HCT116 (cell line): Measurements from ENCODE around the gene ADAMTS15. TPM values are rescaled to one million over a fixed set of nuclear protein-coding genes. Genes with fewer than 3 reads are reported as not detected.

Experiments
- ATAC-seq: fragments of 200-7000 bp; cut with Tn5 transposase; 2 replicates; pipeline ENCODE4 v1.9.1; 2020; ENCODE audit warnings: mild to moderate bottlenecking, moderate library complexity
- BruUV-seq: library from RNA; stranded (reverse); fragments of 400-500 nt; replicated peaks from 2 replicates; lab custom pipeline; 2021; lab: Mats Ljungman, UMichigan
- CTCF ChIA-PET: fragments of 300-600 bp; sonication (Branson Sonifier 250); formaldehyde crosslinking; loops from one replicate; lab custom pipeline; 2021; ENCODE audit warnings: antibody characterized with exemption; lab: Charles Lee
- POLR2A ChIA-PET: fragments of 300-600, 350-600 bp; sonication (Branson Sonifier 250); formaldehyde crosslinking; loops from one replicate; lab custom pipeline; 2021; ENCODE audit warnings: antibody characterized with exemption; lab: Charles Lee
- RAD21 ChIA-PET, 2 experiments: fragments of 300-600 bp; sonication (Branson Sonifier 250); formaldehyde crosslinking; loops; one replicate each; lab custom pipeline; 2023; ENCODE audit warnings: low total read pairs in 2 of 2; ENCODE audit not compliant: uncharacterized antibody in 2 of 2, unreplicated experiment in 2 of 2, low non-redundant PET in 1 of 2; lab: Charles Lee
- DNase-seq: peaks from one replicate; pipeline ENCODE4 v3.0.0-alpha.2; 2010; ENCODE audit warnings: low read depth, low spot score
- H2AFZ ChIP-seq: fragments of 200-600 bp; shearing (Covaris generic), sonication (generic); 2 replicates; pipeline ENCODE4 v1.6.1; 2017; ENCODE audit warnings: low read depth, mixed run types, mixed read lengths, antibody characterized with exemption, low read length; ENCODE audit not compliant: poor library complexity, severe bottlenecking
- H3K27ac ChIP-seq: 2 replicates; pipeline ENCODE4 v1.5.1; 2012; ENCODE audit warnings: low read depth, low read length
- H3K27me3 ChIP-seq: fragments of 200-600 bp; sonication (generic); 2 replicates; pipeline ENCODE4 v1.6.1; 2016; ENCODE audit warnings: mixed run types, low read length, mixed read lengths; ENCODE audit not compliant: insufficient read depth
- H3K36me3 ChIP-seq, 2 experiments: fragments of 200-500 bp in 1 of 2; fragments of 200-600 bp in 1 of 2; sonication (Bioruptor generic) in 1 of 2; sonication (generic) in 1 of 2; 2 replicates each; pipeline versions ENCODE4 v1.5.1 to v1.6.1; 2014 to 2016; ENCODE audit warnings: low read length in 2 of 2, inconsistent platforms in 1 of 2, mixed read lengths in 1 of 2, mixed run types in 1 of 2; ENCODE audit not compliant: insufficient read depth in 2 of 2, control insufficient read depth in 1 of 2
- H3K4me1 ChIP-seq, 2 experiments: fragments of 200-600 bp in 1 of 2; sonication (generic) in 1 of 2; 2 replicates each; pipeline versions ENCODE4 v1.5.1 to v1.6.1; 2012 to 2017; ENCODE audit warnings: low read length in 2 of 2, inconsistent platforms in 1 of 2, mild to moderate bottlenecking in 1 of 2, mixed read lengths in 1 of 2, mixed run types in 1 of 2, moderate library complexity in 1 of 2; ENCODE audit not compliant: insufficient read depth in 2 of 2, control insufficient read depth in 1 of 2
- H3K4me2 ChIP-seq: fragments of 200-600 bp; sonication (generic); 2 replicates; pipeline ENCODE4 v1.6.1; 2017; ENCODE audit warnings: mixed run types, low read length, mixed read lengths
- H3K4me3 ChIP-seq, 2 experiments: fragments of 200-600 bp in 1 of 2; sonication (generic) in 1 of 2; replicated peaks in 1 of 2; 2 replicates each; pipeline ENCODE4 v1.5.1; 2011 to 2016; ENCODE audit warnings: low read length in 2 of 2, control low read depth in 1 of 2, low read depth in 1 of 2, mild to moderate bottlenecking in 1 of 2, mixed read lengths in 1 of 2, mixed run types in 1 of 2
- H3K79me2 ChIP-seq: fragments of 200-600 bp; sonication (generic); 2 replicates; pipeline ENCODE4 v1.6.1; 2017; ENCODE audit warnings: mild to moderate bottlenecking, mixed run types, low read length, moderate library complexity, mixed read lengths; ENCODE audit not compliant: insufficient read depth
- H3K9ac ChIP-seq: fragments of 200-600 bp; sonication (generic); 2 replicates; pipeline ENCODE4 v1.6.1; 2016; ENCODE audit warnings: low read length, mixed read lengths
- H3K9me2 ChIP-seq: fragments of 200-600 bp; sonication (generic), shearing (Covaris generic); 2 replicates; pipeline ENCODE4 v1.6.1; 2017; ENCODE audit warnings: mixed run types, mild to moderate bottlenecking, moderate library complexity; ENCODE audit not compliant: insufficient read depth
- H3K9me3 ChIP-seq, 2 experiments: fragments of 200-500 bp in 1 of 2; fragments of 200-600 bp in 1 of 2; sonication (Bioruptor generic) in 1 of 2; sonication (generic) in 1 of 2; 2 replicates each; pipeline ENCODE4 v1.6.1; 2014 to 2017; ENCODE audit warnings: low read length in 2 of 2, mixed read lengths in 2 of 2, inconsistent platforms in 1 of 2, low read depth in 1 of 2, mild to moderate bottlenecking in 1 of 2, mixed run types in 1 of 2, moderate library complexity in 1 of 2; ENCODE audit not compliant: control insufficient read depth in 1 of 2, insufficient read depth in 1 of 2
- H4K20me1 ChIP-seq: fragments of 200-600 bp; sonication (generic), shearing (Covaris generic); 2 replicates; pipeline ENCODE4 v1.6.1; 2017; ENCODE audit warnings: mixed run types, mild to moderate bottlenecking, moderate library complexity; ENCODE audit not compliant: insufficient read depth
- CBX3 ChIP-seq: IDR thresholded peaks from 2 replicates; pipeline ENCODE4 v1.6.1; 2012; ENCODE audit warnings: low read depth
- EGR1 ChIP-seq: IDR thresholded peaks from 2 replicates; pipeline ENCODE4 v1.6.1; 2012; ENCODE audit warnings: low read depth
- ELF1 ChIP-seq: IDR thresholded peaks from 2 replicates; pipeline ENCODE4 v1.6.1; 2012; ENCODE audit warnings: low read depth, borderline replicate concordance
- FOSL1 ChIP-seq: IDR thresholded peaks from 2 replicates; pipeline ENCODE4 v1.6.1; 2012; ENCODE audit warnings: low read depth
- JUND ChIP-seq: IDR thresholded peaks from 2 replicates; pipeline ENCODE4 v1.6.1; 2012
- POLR2A ChIP-seq: IDR thresholded peaks from 2 replicates; pipeline ENCODE4 v1.7.0; 2011; ENCODE audit warnings: borderline replicate concordance; ENCODE audit not compliant: insufficient read depth, insufficient read length; ENCODE audit errors: extremely low read depth
- POLR2AphosphoS5 ChIP-seq: IDR thresholded peaks from 2 replicates; pipeline ENCODE4 v1.6.1; 2011; ENCODE audit warnings: mild to moderate bottlenecking, low read depth, low read length, moderate library complexity
- RAD21 ChIP-seq: IDR thresholded peaks from 2 replicates; pipeline ENCODE4 v1.6.1; 2012; ENCODE audit warnings: low read depth, mild to moderate bottlenecking
- SIN3A ChIP-seq: IDR thresholded peaks from 2 replicates; pipeline ENCODE4 v1.6.1; 2012; ENCODE audit warnings: low read depth
- TCF7L2 ChIP-seq: IDR thresholded peaks from 2 replicates; pipeline ENCODE4 v1.7.0; 2011; ENCODE audit warnings: borderline replicate concordance, inconsistent platforms; ENCODE audit not compliant: insufficient read depth, insufficient read length; ENCODE audit errors: extremely low read depth
- ZBTB33 ChIP-seq: IDR thresholded peaks from 2 replicates; pipeline ENCODE4 v1.6.1; 2011; ENCODE audit warnings: mild to moderate bottlenecking, low read length, moderate library complexity; ENCODE audit not compliant: insufficient replicate concordance; ENCODE audit errors: extremely low read depth
- ZFX ChIP-seq: fragments of 450-650 bp; IDR thresholded peaks from 2 replicates; pipeline ENCODE4 v1.6.1; 2017
- ZNF274 ChIP-seq: fragments of 200-500 bp; sonication (Bioruptor generic); IDR thresholded peaks from 2 replicates; pipeline ENCODE4 v1.6.1; 2014; ENCODE audit warnings: mild to moderate bottlenecking, low read depth, low read length, inconsistent platforms
- intact Hi-C: fragments of 100-400 bp; cut with micrococcal nuclease; formaldehyde crosslinking; loops from 2 replicates; pipeline ENCODE4 v1.10.0; 2022
- total RNA-seq: library from RNA; stranded (reverse); gene quantifications from one replicate; pipeline ENCODE4 v1.2.1, GENCODE V29; 2021; ENCODE audit not compliant: unreplicated experiment
- TF ChIP-seq, protein P1 (sequence below): IDR thresholded peaks from 2 replicates; pipeline ENCODE4 v1.6.1; 2012

Gene ADAMTS15
- total RNA-seq, 1 experiment from 2014 or later, result 0.44 TPM

DNA sequence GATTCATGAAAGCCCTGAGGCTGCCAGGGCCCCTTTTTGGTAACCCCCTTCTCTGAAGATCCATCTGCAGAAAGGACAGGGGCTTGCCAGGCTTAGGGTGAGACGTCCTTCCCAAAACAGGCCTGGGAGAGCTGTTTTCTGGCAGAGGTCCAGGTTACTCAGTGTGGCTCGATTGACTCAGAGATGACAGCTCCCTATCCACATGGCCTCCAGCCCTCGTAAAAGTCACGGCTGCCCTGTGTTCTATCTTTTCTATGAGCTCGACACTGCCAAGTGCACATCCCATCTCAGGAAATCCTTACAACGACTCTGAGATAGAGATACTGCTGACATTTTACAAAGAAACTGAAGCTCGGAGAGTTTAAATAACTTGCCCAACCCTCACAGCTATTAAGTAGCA, 40.5 kb upstream of the ADAMTS15 start:
- ChIA-PET POLR2A (no interaction called here), RAD21 (no interaction called here), CTCF (no interaction called here)
- peak; percentile 59 for ATAC-seq
- Histone ChIP-seq H3K9me3 (no peaks in the 10 kb centered on the region), H3K79me2 (no peaks in the 10 kb centered on the region), H4K20me1 (no peaks in the 10 kb centered on the region), H2AFZ (no peak overlapping the region), H3K9me2 (no peaks in the 10 kb centered on the region), H3K4me1 (peaks cover 0 to 7% of the 10 kb centered on the region in 2 experiments; a peak in 2 of 4 replicates), H3K27ac (no peak overlapping the region), H3K27me3 (peaks cover 12% of the 10 kb centered on the region; the same call in 1 of the 2 replicates), H3K4me2 (peak overlapping the region; percentile 0; the same call in 1 of the 2 replicates), H3K36me3 (no peaks in the 10 kb centered on the region), H3K9ac (no peak overlapping the region), H3K4me3 (no peak overlapping the region)
- DNase-seq, result peak; percentile 21
- TF ChIP-seq CBX3 (no peak), EGR1 (no peak), ZNF274 (no peak), JUND (no peak), POLR2AphosphoS5 (no peak), RAD21 (no peak), SIN3A (no peak), ELF1 (no peak), FOSL1 (peak; percentile 36), ZFX (peak; percentile 24; the same call in 1 of the 2 replicates), TCF7L2 (no peak), ZBTB33 (no peak), POLR2A (no peak)
- TF ChIP-seq, protein P1, sequence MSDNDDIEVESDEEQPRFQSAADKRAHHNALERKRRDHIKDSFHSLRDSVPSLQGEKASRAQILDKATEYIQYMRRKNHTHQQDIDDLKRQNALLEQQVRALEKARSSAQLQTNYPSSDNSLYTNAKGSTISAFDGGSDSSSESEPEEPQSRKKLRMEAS, result peak; percentile 68
- intact Hi-C loops, result no loop called here
- no TSS peak for BruUV-seq
